Uterus (tissue), 2 donors: ENCODE measurements around the gene WNK1.

Source experiments
- POLR2A ChIP-seq, 2 donors: fragments of 450-650 bp; IDR thresholded peaks; one replicate each; pipeline ENCODE4 v1.6.1; 2016; ENCODE audit warnings: antibody characterized with exemption in 2 of 2, mild to moderate bottlenecking in 1 of 2, moderate library complexity in 1 of 2
- TF ChIP-seq, protein P1 (sequence below), 4 experiments: fragments of 200-600 bp in 2 of 4; fragments of 450-650 bp in 2 of 4; sonication (generic) in 2 of 4; IDR thresholded peaks; one replicate each; pipeline ENCODE4 v1.5.1; 2016 to 2019; ENCODE audit warnings: antibody characterized with exemption in 4 of 4, mild to moderate bottlenecking in 2 of 4, moderate library complexity in 1 of 4

DNA sequence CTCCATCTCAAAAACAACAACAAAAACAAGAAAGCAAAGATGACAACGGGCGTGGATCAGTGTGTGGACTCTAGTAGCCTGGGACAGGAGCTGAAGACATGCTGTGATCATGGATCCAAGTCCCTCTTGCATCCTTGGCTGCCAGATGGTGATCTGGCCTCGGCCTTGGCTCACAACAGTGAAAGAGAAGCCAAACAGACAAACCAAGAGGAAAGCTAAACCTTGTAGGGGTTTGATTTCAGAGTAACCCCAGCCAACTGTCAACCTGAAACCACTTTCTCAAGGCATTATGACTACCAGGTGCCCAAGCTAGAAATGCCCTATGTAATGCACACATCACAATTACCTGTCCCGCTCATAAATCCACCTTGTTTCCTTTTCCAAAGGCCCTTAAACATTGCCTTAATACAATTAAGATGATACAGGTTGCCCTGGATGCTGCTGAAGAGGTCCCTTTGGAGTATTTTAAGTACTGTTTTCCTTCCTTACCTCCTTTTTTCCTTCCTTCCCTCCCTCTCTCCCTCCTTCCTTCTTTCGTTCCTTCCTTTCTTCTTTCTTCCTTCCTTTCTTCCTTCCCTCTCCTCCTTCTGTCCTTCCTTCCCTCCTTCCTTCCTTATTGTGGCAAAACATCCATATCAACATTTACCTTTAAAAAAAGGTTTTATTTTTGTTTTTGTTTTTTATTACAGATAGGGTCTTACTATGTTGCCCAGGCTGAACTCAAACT, 47.7 kb upstream of the WNK1 start:
- no peak for TF ChIP-seq POLR2A (IDR thresholded peaks at IDR 0.05)
- TF ChIP-seq, protein P1, sequence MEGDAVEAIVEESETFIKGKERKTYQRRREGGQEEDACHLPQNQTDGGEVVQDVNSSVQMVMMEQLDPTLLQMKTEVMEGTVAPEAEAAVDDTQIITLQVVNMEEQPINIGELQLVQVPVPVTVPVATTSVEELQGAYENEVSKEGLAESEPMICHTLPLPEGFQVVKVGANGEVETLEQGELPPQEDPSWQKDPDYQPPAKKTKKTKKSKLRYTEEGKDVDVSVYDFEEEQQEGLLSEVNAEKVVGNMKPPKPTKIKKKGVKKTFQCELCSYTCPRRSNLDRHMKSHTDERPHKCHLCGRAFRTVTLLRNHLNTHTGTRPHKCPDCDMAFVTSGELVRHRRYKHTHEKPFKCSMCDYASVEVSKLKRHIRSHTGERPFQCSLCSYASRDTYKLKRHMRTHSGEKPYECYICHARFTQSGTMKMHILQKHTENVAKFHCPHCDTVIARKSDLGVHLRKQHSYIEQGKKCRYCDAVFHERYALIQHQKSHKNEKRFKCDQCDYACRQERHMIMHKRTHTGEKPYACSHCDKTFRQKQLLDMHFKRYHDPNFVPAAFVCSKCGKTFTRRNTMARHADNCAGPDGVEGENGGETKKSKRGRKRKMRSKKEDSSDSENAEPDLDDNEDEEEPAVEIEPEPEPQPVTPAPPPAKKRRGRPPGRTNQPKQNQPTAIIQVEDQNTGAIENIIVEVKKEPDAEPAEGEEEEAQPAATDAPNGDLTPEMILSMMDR (IDR thresholded peaks at IDR 0.05) = no peak
